HEK293 (cell line): ENCODE results near the gene OBSCN.

Source experiments
- CTCF ChIA-PET: fragments of 350-600 bp; formaldehyde crosslinking; extraction: SDS; loops from one replicate; lab custom pipeline; 2021; ENCODE audit warnings: antibody characterized with exemption; lab: Yijun Ruan, JAX
- POLR2A ChIA-PET: fragments of 300-600 bp; formaldehyde crosslinking; extraction: SDS; loops from one replicate; lab custom pipeline; 2020; ENCODE audit warnings: antibody characterized with exemption, inconsistent platforms; lab: Yijun Ruan, JAX
- H3K27ac ChIP-seq: fragments of 200-500 bp; sonication (Bioruptor generic); 2 replicates; pipeline ENCODE4 v1.5.1; 2014; ENCODE audit warnings: low read depth, low read length, control low read depth, inconsistent platforms; ENCODE audit errors: extremely low read depth
- H3K36me3 ChIP-seq, 2 experiments: fragments of 200-500 bp in 1 of 2; sonication (Bioruptor generic) in 1 of 2; 1 replicate in 1 of 2; 2 replicates in 1 of 2; pipeline ENCODE4 v1.5.1; 2014 to 2017; ENCODE audit warnings: inconsistent platforms in 2 of 2, low read length in 2 of 2; ENCODE audit not compliant: control insufficient read depth in 2 of 2, insufficient read depth in 1 of 2
- H3K4me1 ChIP-seq: fragments of 200-500 bp; sonication (Bioruptor generic); 2 replicates; pipeline ENCODE4 v1.5.1; 2014; ENCODE audit warnings: mild to moderate bottlenecking, low read length, inconsistent platforms; ENCODE audit not compliant: control insufficient read depth, insufficient read depth
- H3K4me3 ChIP-seq: 2 replicates; pipeline ENCODE4 v1.5.1; 2011; ENCODE audit warnings: low read depth, mild to moderate bottlenecking, control low read depth, low read length, moderate library complexity
- H3K9me3 ChIP-seq: fragments of 200-500 bp; sonication (Bioruptor generic); 2 replicates; pipeline ENCODE4 v1.5.1; 2014; ENCODE audit warnings: low read depth, low read length, inconsistent platforms; ENCODE audit not compliant: control insufficient read depth, insufficient read depth
- KLF16 ChIP-seq: fragments of 450-650 bp; formaldehyde crosslinking; IDR thresholded peaks from 2 replicates; pipeline ENCODE4 v1.5.1; 2017; ENCODE audit warnings: missing biosample characterization, missing genetic modification characterization
- KLF9 ChIP-seq: fragments of 450-650 bp; formaldehyde crosslinking; IDR thresholded peaks from 2 replicates; pipeline ENCODE4 v1.5.1; 2016; ENCODE audit warnings: missing biosample characterization, missing genetic modification characterization, low read depth
- MYNN ChIP-seq: fragments of 450-650 bp; formaldehyde crosslinking; IDR thresholded peaks from 2 replicates; pipeline ENCODE4 v1.5.1; 2016; ENCODE audit warnings: missing biosample characterization, missing genetic modification characterization, borderline replicate concordance
- PBX3 ChIP-seq: sonication (generic); formaldehyde crosslinking; IDR thresholded peaks from 2 replicates; pipeline ENCODE4 v1.8.1; 2022; ENCODE audit warnings: mild to moderate bottlenecking, moderate library complexity, missing genetic modification reagents
- SCRT2 ChIP-seq: fragments of 450-650 bp; formaldehyde crosslinking; IDR thresholded peaks from 2 replicates; pipeline ENCODE4 v1.5.1; 2016; ENCODE audit warnings: missing biosample characterization, missing genetic modification characterization
- TSHZ1 ChIP-seq: fragments of 450-650 bp; formaldehyde crosslinking; IDR thresholded peaks from 2 replicates; pipeline ENCODE4 v1.5.1; 2016; ENCODE audit warnings: missing biosample characterization, missing genetic modification characterization, borderline replicate concordance
- YY2 ChIP-seq: fragments of 450-650 bp; formaldehyde crosslinking; IDR thresholded peaks from 2 replicates; pipeline ENCODE4 v1.5.1; 2016; ENCODE audit warnings: missing biosample characterization, missing genetic modification characterization
- ZBTB20 ChIP-seq: fragments of 450-650 bp; formaldehyde crosslinking; IDR thresholded peaks from 2 replicates; pipeline ENCODE4 v1.5.1; 2016; ENCODE audit warnings: missing biosample characterization, missing genetic modification characterization
- ZBTB26 ChIP-seq: fragments of 450-650 bp; formaldehyde crosslinking; optimal IDR thresholded peaks from 2 replicates; pipeline ENCODE3; 2016; ENCODE audit warnings: missing biosample characterization, mild to moderate bottlenecking, missing genetic modification characterization
- ZBTB7A ChIP-seq: fragments of 450-650 bp; formaldehyde crosslinking; IDR thresholded peaks from 2 replicates; pipeline ENCODE4 v1.5.1; 2016; ENCODE audit warnings: low read depth, missing biosample characterization, missing genetic modification characterization
- ZFP37 ChIP-seq: fragments of 450-650 bp; formaldehyde crosslinking; IDR thresholded peaks from 2 replicates; pipeline ENCODE4 v1.5.1; 2016; ENCODE audit warnings: missing biosample characterization, missing genetic modification characterization
- ZFP41 ChIP-seq: fragments of 450-650 bp; formaldehyde crosslinking; IDR thresholded peaks from 2 replicates; pipeline ENCODE4 v1.5.1; 2016; ENCODE audit warnings: missing biosample characterization, missing genetic modification characterization, borderline replicate concordance
- ZNF10 ChIP-seq: fragments of 450-650 bp; formaldehyde crosslinking; IDR thresholded peaks from 2 replicates; pipeline ENCODE4 v1.5.1; 2017; ENCODE audit warnings: missing biosample characterization, missing genetic modification characterization
- ZNF146 ChIP-seq: fragments of 450-650 bp; formaldehyde crosslinking; IDR thresholded peaks from 2 replicates; pipeline ENCODE4 v1.5.1; 2016; ENCODE audit warnings: missing biosample characterization, missing genetic modification characterization
- ZNF16 ChIP-seq: fragments of 450-650 bp; formaldehyde crosslinking; IDR thresholded peaks from 2 replicates; pipeline ENCODE4 v1.5.1; 2016; ENCODE audit warnings: low read depth, missing biosample characterization, missing genetic modification characterization
- ZNF169 ChIP-seq: fragments of 450-650 bp; formaldehyde crosslinking; IDR thresholded peaks from 2 replicates; pipeline ENCODE4 v1.5.1; 2016; ENCODE audit warnings: missing biosample characterization, missing genetic modification characterization
- ZNF18 ChIP-seq: fragments of 450-650 bp; formaldehyde crosslinking; IDR thresholded peaks from 2 replicates; pipeline ENCODE4 v1.5.1; 2016; ENCODE audit warnings: missing biosample characterization, missing genetic modification characterization
- ZNF184 ChIP-seq: fragments of 450-650 bp; IDR thresholded peaks from 2 replicates; pipeline ENCODE4 v1.5.1; 2018; ENCODE audit warnings: missing biosample characterization, mild to moderate bottlenecking, missing genetic modification characterization
- ZNF24 ChIP-seq: fragments of 450-650 bp; formaldehyde crosslinking; IDR thresholded peaks from 2 replicates; pipeline ENCODE4 v1.5.1; 2016; ENCODE audit warnings: missing biosample characterization, missing genetic modification characterization
- ZNF366 ChIP-seq: fragments of 450-650 bp; formaldehyde crosslinking; conservative IDR thresholded peaks from 2 replicates; pipeline ENCODE4 v1.5.1; 2016; ENCODE audit warnings: missing biosample characterization, missing genetic modification characterization
- ZNF394 ChIP-seq: fragments of 450-650 bp; formaldehyde crosslinking; IDR thresholded peaks from 2 replicates; pipeline ENCODE4 v1.5.1; 2016; ENCODE audit warnings: missing biosample characterization, missing genetic modification characterization, mild to moderate bottlenecking, moderate library complexity, borderline replicate concordance
- ZNF398 ChIP-seq: fragments of 450-650 bp; formaldehyde crosslinking; IDR thresholded peaks from 2 replicates; pipeline ENCODE4 v1.5.1; 2017; ENCODE audit warnings: missing biosample characterization, missing genetic modification characterization
- ZNF561 ChIP-seq: fragments of 450-650 bp; IDR thresholded peaks from 2 replicates; pipeline ENCODE4 v1.5.1; 2018; ENCODE audit warnings: missing biosample characterization, missing genetic modification characterization, borderline replicate concordance

Gene OBSCN

GRCh38 chr1:228321435-228321834 lies 113.6 kb downstream of the OBSCN start:
- H3K27ac ChIP-seq = no peak overlapping the region
- H3K36me3 ChIP-seq = peaks cover 23 to 40% of the 10 kb centered on the region in 2 experiments
- POLR2A ChIA-PET = no interaction called here
- no peak overlapping the region for H3K4me3 ChIP-seq
- no peaks in the 10 kb centered on the region for H3K9me3 ChIP-seq
- no peaks in the 10 kb centered on the region for H3K4me1 ChIP-seq
- TF ChIP-seq ZNF146 (tag by site-specific recombination) (no peak), SCRT2 (0 out of 2 replicates have a peak, but pooled peaks have one; percentile 42), ZBTB26 (no peak), ZFP37 (tag by site-specific recombination) (no peak), ZNF16 (tag by site-specific recombination) (no peak), KLF16 (tag by site-specific recombination) (no peak)
- CTCF ChIA-PET = no interaction called here

- TF ChIP-seq ZBTB7A (no peak), MYNN (tag by site-specific recombination) (no peak), ZNF18 (tag by site-specific recombination) (no peak), ZNF394 (tag by site-specific recombination) (no peak), ZNF184 (no peak), ZNF24 (tag by site-specific recombination) (no peak), ZNF398 (tag by site-specific recombination) (no peak)
- Histone ChIP-seq H3K4me3 (no peak overlapping the region), H3K9me3 (no peaks in the 10 kb centered on the region), H3K36me3 (peaks cover 23 to 40% of the 10 kb centered on the region in 2 experiments), H3K27ac (no peak overlapping the region), H3K4me1 (no peaks in the 10 kb centered on the region)
- ChIA-PET POLR2A (no interaction called here), CTCF (no interaction called here)
Measured at GRCh38 chr1:228321895-228322294, 114.1 kb downstream of the OBSCN start.

- no peaks in the 10 kb centered on the region for H3K4me1 ChIP-seq
- no peaks in the 10 kb centered on the region for H3K9me3 ChIP-seq
- peaks cover 23 to 40% of the 10 kb centered on the region in 2 experiments for H3K36me3 ChIP-seq
- CTCF ChIA-PET = interaction anchor here (1.4 kb wide), 1 partner anchor 15 kb away, joined by 3 read pairs; no protein-coding TSS in a partner anchor
- POLR2A ChIA-PET = no interaction called here
- no peak overlapping the region for H3K27ac ChIP-seq
- no peak overlapping the region for H3K4me3 ChIP-seq
- TF ChIP-seq ZNF366 (no peak), KLF9 (tag by site-specific recombination) (no peak), PBX3 (CRISPR knock-in tag) (no peak), ZNF169 (no peak), ZNF394 (tag by site-specific recombination) (no peak), ZNF10 (no peak), TSHZ1 (tag by site-specific recombination) (no peak), ZNF561 (tag by site-specific recombination) (no peak), ZBTB20 (no peak), YY2 (tag by site-specific recombination) (no peak), ZFP41 (no peak), ZNF24 (tag by site-specific recombination) (no peak)
Measured at GRCh38 chr1:228323401-228323800, 115.6 kb downstream of the OBSCN start.
